B cell (primary cell): ENCODE measurements around the gene AKR1A1. TPM values are rescaled to one million over a fixed set of nuclear protein-coding genes. Genes with fewer than 3 reads are reported as not detected.
A peak's percentile ranks its signal among the peaks of the same experiment; 100 is the strongest.

ENCODE experiments used
- ATAC-seq: fragments of 200-7000 bp; cut with Tn5 transposase; one replicate; pipeline ENCODE4 v1.10.0; 2021; ENCODE audit warnings: low read depth, mild to moderate bottlenecking, moderate number of reproducible peaks, moderate library complexity
- CTCF ChIA-PET: fragments of 350-600 bp; sonication (Branson Sonifier 250); formaldehyde crosslinking; loops from one replicate; lab custom pipeline; 2021; ENCODE audit warnings: antibody characterized with exemption, inconsistent platforms; lab: Charles Lee
- POLR2A ChIA-PET: fragments of 350-600 bp; sonication (Branson Sonifier 250); formaldehyde crosslinking; loops from one replicate; lab custom pipeline; 2021; ENCODE audit warnings: antibody characterized with exemption; lab: Charles Lee
- DNase-seq: peaks from one replicate; pipeline ENCODE4 v3.0.0; 2013
- H2AFZ ChIP-seq: 2 replicates; pipeline ENCODE4 v1.6.1; 2012; ENCODE audit warnings: mild to moderate bottlenecking, low read depth, low read length; ENCODE audit not compliant: insufficient read depth, poor library complexity, severe bottlenecking
- H3K27ac ChIP-seq, 2 donors: 1 replicate in 1 of 2; 2 replicates in 1 of 2; pipeline ENCODE4 v1.5.1; 2012 to 2013; ENCODE audit warnings: low read length in 2 of 2, mild to moderate bottlenecking in 2 of 2, moderate library complexity in 1 of 2
- H3K27me3 ChIP-seq, 4 experiments: fragments of 200-600 bp in 1 of 4; sonication (generic) in 1 of 4; replicated peaks in 1 of 4; 1 replicate in 2 of 4; 2 replicates in 2 of 4; pipeline versions ENCODE4 v1.6.1 to v1.7.0; 2013 to 2016; ENCODE audit warnings: low read length in 3 of 4, mild to moderate bottlenecking in 2 of 4, mixed read lengths in 1 of 4, moderate library complexity in 1 of 4; ENCODE audit not compliant: insufficient read depth in 4 of 4, control insufficient read depth in 3 of 4; ENCODE audit errors: control extremely low read depth in 1 of 4
- H3K36me3 ChIP-seq, 2 experiments: replicated peaks in 1 of 2; 1 replicate in 1 of 2; 2 replicates in 1 of 2; pipeline versions ENCODE4 v1.6.1 to v1.7.1; 2013; ENCODE audit warnings: low read length in 1 of 2; ENCODE audit not compliant: insufficient read depth in 2 of 2, control insufficient read depth in 1 of 2; ENCODE audit errors: control extremely low read depth in 1 of 2, extremely low read depth in 1 of 2
- H3K4me1 ChIP-seq, 2 donors: fragments of 200-600 bp in 1 of 2; sonication (generic) in 1 of 2; 1 replicate in 1 of 2; 2 replicates in 1 of 2; pipeline versions ENCODE4 v1.5.1 to v1.6.1; 2013 to 2017; ENCODE audit warnings: low read length in 2 of 2; ENCODE audit not compliant: control insufficient read depth in 2 of 2, insufficient read depth in 2 of 2
- H3K4me2 ChIP-seq: replicated peaks from 2 replicates; pipeline ENCODE3; 2012; ENCODE audit warnings: mild to moderate bottlenecking, low read depth, low read length; ENCODE audit not compliant: poor library complexity, severe bottlenecking
- H3K4me3 ChIP-seq, 5 experiments: fragments of 200-600 bp in 1 of 5; sonication (generic) in 1 of 5; 1 replicate in 3 of 5; 2 replicates in 2 of 5; pipeline versions ENCODE4 v1.5.1 to v1.7.0; 2011 to 2016; ENCODE audit warnings: low read length in 4 of 5, mild to moderate bottlenecking in 4 of 5, low read depth in 2 of 5, control low read depth in 1 of 5, moderate library complexity in 1 of 5; ENCODE audit not compliant: insufficient read depth in 1 of 5; ENCODE audit errors: control extremely low read depth in 1 of 5, extremely low read depth in 1 of 5
- H3K79me2 ChIP-seq: fragments of 200-600 bp; sonication (generic); one replicate; pipeline ENCODE4 v1.6.0; 2016; ENCODE audit warnings: low read length; ENCODE audit not compliant: control insufficient read depth, insufficient read depth
- H3K9ac ChIP-seq: fragments of 200-600 bp; sonication (generic); 2 replicates; pipeline ENCODE4 v1.6.1; 2017; ENCODE audit warnings: mild to moderate bottlenecking, low read length, moderate library complexity
- H3K9me3 ChIP-seq, 3 donors: one replicate each; pipeline versions ENCODE4 v1.6.1 to v1.7.1; 2013; ENCODE audit warnings: low read length in 2 of 3; ENCODE audit not compliant: control insufficient read depth in 2 of 3, insufficient read depth in 1 of 3; ENCODE audit errors: control extremely low read depth in 1 of 3
- H4K20me1 ChIP-seq: 2 replicates; pipeline ENCODE4 v1.6.0; 2012; ENCODE audit warnings: mild to moderate bottlenecking, low read length; ENCODE audit not compliant: insufficient read depth, control insufficient read depth, poor library complexity, severe bottlenecking
- H3K27ac Mint-ChIP-seq: one replicate; pipeline ENCODE4 v1.8.0; 2021; ENCODE audit warnings: mixed read lengths
- H3K27me3 Mint-ChIP-seq: one replicate; pipeline ENCODE4 v1.8.0; 2021; ENCODE audit warnings: mixed read lengths
- H3K4me1 Mint-ChIP-seq: one replicate; pipeline ENCODE4 v1.8.0; 2021; ENCODE audit warnings: mixed read lengths
- H3K4me3 Mint-ChIP-seq: one replicate; pipeline ENCODE4 v1.8.0; 2021; ENCODE audit warnings: mixed read lengths
- H3K9me3 Mint-ChIP-seq: one replicate; pipeline ENCODE4 v1.8.0; 2022; ENCODE audit warnings: mixed read lengths; ENCODE audit not compliant: insufficient read depth
- CTCF ChIP-seq: fragments of 200-600 bp; IDR thresholded peaks from one replicate; pipeline ENCODE4 v1.8.0; 2022; ENCODE audit warnings: antibody characterized with exemption, mild to moderate bottlenecking
- EZH2 ChIP-seq: IDR thresholded peaks from 2 replicates; pipeline ENCODE4 v1.6.1; 2012; ENCODE audit warnings: borderline replicate concordance, low read depth, mild to moderate bottlenecking, moderate library complexity, low read length; ENCODE audit not compliant: insufficient read depth, poor library complexity, severe bottlenecking
- WGBS: methylation state at CpG from one replicate; pipeline ENCODE4 v1.1.5; 2013; ENCODE audit warnings: missing lambda C conversion rate; ENCODE audit not compliant: insufficient coverage; 5-methylcytosine and 5-hydroxymethylcytosine counted together
- intact Hi-C: fragments of 100-400 bp; cut with micrococcal nuclease; formaldehyde crosslinking; loops from one replicate; pipeline ENCODE4 v1.10.0; 2022
- polyA plus RNA-seq: library from polyadenylated mRNA; depleted of rRNA; stranded (reverse); fragments of >200 nt; gene quantifications from 2 replicates; pipeline ENCODE4 v1.2.3, GENCODE V29; 2012
- total RNA-seq, 2 donors: library from RNA; stranded (reverse); fragments of 120-200 nt in 1 of 2; gene quantifications; 1 replicate in 1 of 2; 2 replicates in 1 of 2; pipeline versions ENCODE4 v1.2.3 to v1.2.4, GENCODE V29; 2013 to 2022

The AKR1A1 gene
- total and polyA plus RNA-seq, 2 donors (not counting 1 experiment from before 2014, with no cell fraction given), result 145 to 163 TPM

GRCh38 chr1:45545553-45546310 is 4.9 kb upstream of the AKR1A1 start:
- peaks cover 6% of the 10 kb centered on the region for H3K79me2 ChIP-seq
- H2AFZ ChIP-seq, result peak overlapping the region; percentile 50
- no peak for TF ChIP-seq CTCF
- no peak for TF ChIP-seq EZH2
- Mint-ChIP-seq H3K4me3 (peak overlapping the region; percentile 49), H3K9me3 (no peaks in the 10 kb centered on the region), H3K4me1 (peaks cover 50% of the 10 kb centered on the region), H3K27ac (peak overlapping the region; percentile 80), H3K27me3 (no peaks in the 10 kb centered on the region)
- H3K4me1 ChIP-seq, result peaks cover 43 to 62% of the 10 kb centered on the region in 2 donors
- peak overlapping the region; percentile 81 for H3K4me2 ChIP-seq
- no peak overlapping the region for H3K4me3 ChIP-seq
- POLR2A ChIA-PET, result interaction anchor here (0.5 to 3.0 kb wide), 3 partner anchors 13 to 33 kb away, joined by 3 to 15 read pairs (median 3); partner anchors contain the start of gene PRDX1
- intact Hi-C loops, result loop anchor here (1.0 kb wide), 1 partner anchor 151 kb away; no protein-coding TSS in a partner anchor
- H3K36me3 ChIP-seq, result no peaks in the 10 kb centered on the region
- DNase-seq (no peak), ATAC-seq (no peak)
- peak overlapping the region in 1 of 2 donors; percentile 70 for H3K27ac ChIP-seq
- H4K20me1 ChIP-seq, result no peaks in the 10 kb centered on the region
- CTCF ChIA-PET, result interaction anchor here (1.1 to 5.8 kb wide), 6 partner anchors 9 to 53 kb away, joined by 3 to 38 read pairs (median 5); partner anchors contain the start of gene PRDX1
- no peaks in the 10 kb centered on the region for H3K27me3 ChIP-seq
- H3K9ac ChIP-seq, result no peak overlapping the region
- H3K9me3 ChIP-seq, result no peaks in the 10 kb centered on the region
- 46% methylated on average over 3 of the region's 7 CpGs for WGBS

- Histone ChIP-seq H3K36me3 (peaks cover 4 to 17% of the 10 kb centered on the region in 2 experiments), H3K9me3 (no peaks in the 10 kb centered on the region), H3K9ac (peak overlapping the region; percentile 96), H3K27ac (peak overlapping the region in 1 of 2 donors; percentile 96), H3K27me3 (no peaks in the 10 kb centered on the region), H3K4me1 (peaks cover 18 to 22% of the 10 kb centered on the region in 2 donors), H3K79me2 (peaks cover 59% of the 10 kb centered on the region), H2AFZ (peak overlapping the region; percentile 96), H3K4me3 (peak overlapping the region; percentile 65 to 100 (median 90)), H3K4me2 (peak overlapping the region; percentile 75), H4K20me1 (peaks cover 6% of the 10 kb centered on the region)
- H3K4me1 Mint-ChIP-seq, result peaks cover 25% of the 10 kb centered on the region
- TF ChIP-seq CTCF (no peak), EZH2 (no peak)
- intact Hi-C loops, result no loop called here
- no peaks in the 10 kb centered on the region for H3K9me3 Mint-ChIP-seq
- DNase-seq, result no peak
- no peaks in the 10 kb centered on the region for H3K27me3 Mint-ChIP-seq
- H3K27ac Mint-ChIP-seq, result peak overlapping the region; percentile 96
- peak overlapping the region; percentile 97 for H3K4me3 Mint-ChIP-seq
- WGBS, result no CpG with 5 or more reads among the region's 3 CpGs
- ChIA-PET POLR2A (interaction anchor here (0.9 to 2.2 kb wide), 5 partner anchors 10 to 752 kb away, joined by 3 to 27 read pairs (median 7); partner anchors contain the start of genes CCDC163, MMACHC, PLK3 and PRDX1), CTCF (interaction anchor here (1.0 to 1.9 kb wide), 6 partner anchors 18 to 192 kb away, joined by 3 to 26 read pairs (median 6); partner anchors contain the start of genes CCDC163, MMACHC and NASP)
- no peak for ATAC-seq
These were observed 1.1 kb downstream of the AKR1A1 start for GRCh38 chr1:45551684-45552083.
